Caki2 (cell line): ENCODE data around the gene TNP2. TPM values are rescaled to one million over a fixed set of nuclear protein-coding genes. Genes with fewer than 3 reads are reported as not detected.
"Not testable (repeated sequence)": the region's sequence is repeated elsewhere in the genome, so short reads cannot be mapped to it uniquely, and the experiment has no call there.

Source experiments
- DNase-seq: peaks from one replicate; pipeline ENCODE4 v3.0.0-alpha.2; 2015; ENCODE audit warnings: low read depth
- in situ Hi-C: cut with HindIII; loops from 2 replicates; pipeline ENCODE4 v1.10.0; 2016; ENCODE audit warnings: low sequenced_read_pairs, low pct_unique_long_range_greater_than_20kb, mixed read lengths
- total RNA-seq: library from RNA; depleted of rRNA; stranded (reverse); fragments of >200 nt; shearing (Covaris generic); gene quantifications from 2 replicates; pipeline ENCODE4 v1.2.3, GENCODE V29; 2014; ENCODE audit warnings: low replicate concordance; rRNA removed

Gene TNP2
- total RNA-seq, 1 experiment from 2014 or later, result not detected

DNA sequence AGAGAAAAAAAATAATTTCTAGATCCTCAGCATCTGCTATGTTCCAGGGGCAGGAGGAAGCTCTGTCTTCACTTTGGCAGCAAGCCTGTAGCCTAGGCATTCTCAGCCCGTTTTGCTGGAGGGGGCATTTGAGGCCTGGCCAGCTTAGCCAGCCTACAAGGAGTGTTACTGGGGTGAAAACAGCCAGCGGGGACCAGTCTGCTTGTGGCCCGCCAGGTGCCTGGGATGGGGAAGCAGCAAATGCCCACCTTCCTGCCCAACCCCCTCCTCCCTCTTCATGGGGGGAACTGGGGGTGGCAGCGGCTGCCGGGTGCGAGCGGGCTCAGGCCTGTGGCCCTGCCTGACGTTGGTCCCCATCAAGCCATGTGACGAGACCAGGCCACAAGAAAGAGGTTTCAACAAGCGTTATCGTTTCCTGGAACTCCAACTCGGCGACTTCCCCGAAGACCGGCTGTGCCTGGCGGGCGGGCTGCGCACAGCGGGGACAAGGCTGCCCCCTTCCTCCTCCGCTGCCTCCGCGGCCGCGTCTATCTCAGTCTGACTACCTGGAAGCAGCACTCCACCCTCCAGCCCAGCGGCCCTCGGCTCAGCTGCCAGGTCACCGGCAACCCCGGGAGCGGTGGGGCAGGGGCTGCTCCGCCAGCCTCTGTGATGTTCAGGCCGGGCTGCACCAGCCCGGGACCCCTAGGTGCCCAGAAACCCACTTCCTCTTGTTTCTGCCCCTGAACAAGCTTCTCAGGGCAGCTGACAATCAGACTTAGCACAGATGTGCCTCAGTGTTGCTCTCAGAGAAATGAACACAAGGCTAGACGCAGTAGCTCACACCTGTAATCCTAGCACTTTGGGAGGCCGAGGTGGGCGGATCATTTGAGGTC lies 36.0 kb downstream of the TNP2 start:
- in situ Hi-C loops, result no loop called here

DNA sequence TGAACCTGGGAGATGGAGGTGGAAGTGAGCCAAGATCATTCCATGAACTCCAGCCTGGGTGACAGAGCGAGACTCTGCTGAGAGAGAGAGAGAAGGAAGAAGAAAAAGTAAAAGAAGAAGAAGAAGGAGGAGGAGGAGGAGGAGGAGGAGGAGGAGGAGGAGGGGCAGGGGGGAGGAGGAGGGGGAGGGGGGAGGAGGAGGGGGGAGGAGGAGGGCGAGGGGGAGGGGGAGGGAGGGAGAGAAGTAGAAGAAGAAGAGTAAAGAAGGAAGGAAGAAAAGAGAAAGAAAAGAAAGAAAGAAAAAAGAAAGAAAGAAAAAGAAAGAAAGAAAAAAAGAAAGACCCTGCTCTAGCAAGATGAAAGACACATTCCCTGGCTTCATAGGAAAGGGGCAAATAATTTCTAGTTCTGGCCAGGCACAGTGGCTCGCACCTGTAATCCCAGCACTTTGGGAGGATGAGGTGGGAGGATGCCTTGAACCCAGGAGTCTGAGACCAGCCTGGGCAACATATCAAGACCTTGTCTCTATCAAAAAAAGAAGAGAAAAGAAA lies 36.7 kb downstream of the TNP2 start:
- in situ Hi-C loops, result no loop called here
- no peak for DNase-seq

More for the DNA sequence above, 36.0 kb downstream of the TNP2 start:
- no peak for DNase-seq

DNA sequence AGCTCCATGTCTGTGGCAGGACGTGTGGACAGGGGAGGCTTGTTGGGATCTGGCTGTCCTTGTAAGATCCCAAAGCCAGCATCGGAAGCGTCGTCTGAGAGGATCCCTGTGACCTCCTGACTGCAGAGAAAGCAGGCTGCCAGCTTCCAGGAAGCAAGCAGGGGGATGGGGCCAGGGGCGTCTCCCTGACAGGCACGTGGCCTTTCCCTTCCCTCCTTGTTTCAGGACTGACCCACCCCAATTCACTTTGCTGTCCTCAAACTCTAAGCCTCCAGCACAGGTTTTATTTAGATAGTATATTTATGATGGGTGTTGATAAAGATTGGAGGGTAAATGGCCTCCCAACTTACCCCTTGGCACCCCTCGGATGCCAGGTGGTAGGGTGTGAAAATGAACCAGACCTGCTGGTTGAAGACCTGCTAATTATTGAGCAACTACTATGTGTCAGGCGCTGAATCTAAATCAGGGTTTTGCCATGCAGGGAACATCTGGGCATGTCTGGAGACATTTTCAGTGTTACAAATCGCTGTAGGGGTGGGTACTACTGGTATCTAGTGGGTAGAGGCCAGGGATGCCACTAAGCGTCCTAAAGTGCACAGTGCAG lies 37.7 kb downstream of the TNP2 start:
- no peak for DNase-seq
- in situ Hi-C loops, result no loop called here

DNA sequence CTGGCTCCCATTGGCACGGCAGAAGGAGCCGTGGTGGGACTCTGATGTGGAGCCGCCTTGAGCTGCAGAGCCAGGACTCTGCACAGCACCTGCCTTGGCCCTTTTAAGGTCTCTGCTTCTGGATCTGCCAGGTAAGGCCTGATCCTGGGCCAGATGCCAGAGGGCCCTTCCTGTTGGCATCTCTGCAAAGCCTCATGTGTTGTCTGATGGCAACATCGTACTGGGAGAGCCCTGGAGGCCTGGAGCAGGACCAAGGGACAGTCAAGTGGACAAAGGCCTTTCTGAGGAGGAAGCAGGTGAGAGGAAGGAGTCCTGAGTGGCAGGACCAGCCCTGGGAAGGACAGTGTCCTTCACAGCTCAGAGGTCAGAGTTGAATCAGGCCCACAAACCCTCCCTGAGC lies 39.2 kb downstream of the TNP2 start:
- DNase-seq, result no peak
- in situ Hi-C loops, result no loop called here

DNA sequence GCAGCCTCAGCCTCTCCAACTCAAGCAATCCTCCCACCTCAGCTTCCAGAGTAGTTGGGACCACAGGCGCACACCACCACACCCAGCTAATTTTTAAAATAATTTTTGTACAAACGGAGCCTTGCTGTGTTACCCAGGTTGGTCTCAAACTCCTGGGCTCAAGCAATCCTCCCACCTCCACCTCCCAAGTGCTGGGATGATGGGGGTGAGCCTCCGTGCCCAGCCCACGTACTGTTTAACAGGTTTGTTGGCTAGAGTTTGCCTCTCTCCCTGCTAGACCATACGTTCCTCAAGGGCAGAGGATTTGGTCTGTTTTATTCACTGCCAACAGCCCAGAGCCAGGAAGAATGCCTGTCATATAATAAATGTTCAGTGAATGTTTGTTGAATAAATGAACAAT lies 39.7 kb downstream of the TNP2 start:
- DNase-seq, result no peak
- in situ Hi-C loops, result no loop called here

DNA sequence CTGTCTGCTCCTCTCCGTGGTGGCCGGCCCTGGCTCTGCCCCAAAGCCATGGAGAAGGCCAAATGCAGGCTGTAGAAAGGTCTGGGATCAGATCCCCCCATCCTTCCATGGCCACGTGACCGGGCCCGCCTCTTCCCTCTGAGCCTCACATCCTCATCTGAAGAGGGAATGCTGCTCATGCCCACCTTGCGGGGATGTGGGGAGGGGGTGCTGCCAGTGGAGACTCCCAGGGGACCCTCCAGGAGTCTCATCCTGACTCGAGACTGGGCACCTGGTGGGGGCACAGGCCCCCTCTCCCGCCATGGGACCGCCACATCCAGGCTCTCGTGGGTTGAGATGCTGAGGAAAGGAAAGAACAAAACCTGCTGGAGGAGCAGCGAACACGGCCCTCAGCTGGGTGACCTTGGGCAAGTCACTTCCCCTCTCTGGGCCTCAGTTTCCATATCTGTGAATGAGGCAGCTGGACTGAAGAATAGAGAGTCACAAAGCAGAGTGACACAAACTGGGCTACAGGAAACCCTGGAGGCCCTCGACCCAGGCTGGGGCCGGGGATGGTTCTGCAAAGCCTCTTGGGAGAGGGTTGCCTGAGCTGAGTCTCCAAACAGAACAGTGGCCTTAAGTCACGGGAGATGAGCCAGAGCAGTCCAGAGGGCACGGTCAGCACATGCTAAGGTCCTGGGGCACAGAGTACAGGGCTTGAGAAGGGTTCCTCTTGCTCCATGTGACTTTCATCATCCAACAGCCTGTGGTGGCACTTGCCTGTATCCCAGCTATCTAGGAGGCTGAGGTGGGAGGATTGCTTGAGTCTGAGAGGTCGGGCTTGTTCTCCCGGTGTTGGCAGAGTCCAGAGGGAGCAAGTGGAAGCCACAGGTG lies 43.2 kb downstream of the TNP2 start:
- in situ Hi-C loops, result no loop called here
- no peak for DNase-seq

DNA sequence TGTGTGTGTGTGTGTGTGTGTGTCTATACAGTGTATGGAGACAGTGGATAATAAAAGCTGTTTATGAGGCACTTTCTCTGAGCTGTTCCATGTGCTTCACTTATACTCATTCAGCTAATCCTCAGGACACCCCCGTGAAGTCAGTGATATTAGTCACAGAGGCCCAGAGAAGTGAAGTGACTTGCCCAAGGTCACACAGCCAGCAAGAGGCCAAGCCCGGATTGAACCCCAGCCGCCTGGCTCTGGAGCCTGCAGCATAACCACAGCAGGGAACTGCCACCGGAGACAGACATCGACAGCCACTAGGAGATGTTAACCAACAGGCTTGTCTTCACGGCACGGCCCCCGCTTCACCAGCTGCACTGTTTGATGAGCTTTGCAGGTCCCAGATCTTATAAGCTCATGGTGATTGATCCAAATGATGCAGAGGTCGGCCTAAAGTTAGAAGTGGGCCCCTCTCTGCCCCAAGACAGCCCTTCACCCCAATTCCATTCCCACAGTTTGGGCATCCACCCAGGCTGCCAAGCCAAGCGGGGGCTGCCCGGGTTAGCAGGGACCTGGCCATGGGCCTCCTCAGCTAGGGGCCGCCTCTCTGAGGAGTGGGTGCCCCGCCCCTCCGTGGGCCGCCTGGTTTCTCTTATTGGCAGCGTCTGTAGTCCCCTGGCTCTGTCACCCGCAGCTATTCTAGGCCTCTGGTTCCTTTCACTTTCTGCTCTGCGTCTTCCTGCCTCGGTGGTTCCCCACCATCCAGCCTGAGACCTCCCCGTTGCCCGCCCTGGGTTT lies 44.0 kb downstream of the TNP2 start:
- in situ Hi-C loops, result no loop called here
- DNase-seq, result no peak

DNA sequence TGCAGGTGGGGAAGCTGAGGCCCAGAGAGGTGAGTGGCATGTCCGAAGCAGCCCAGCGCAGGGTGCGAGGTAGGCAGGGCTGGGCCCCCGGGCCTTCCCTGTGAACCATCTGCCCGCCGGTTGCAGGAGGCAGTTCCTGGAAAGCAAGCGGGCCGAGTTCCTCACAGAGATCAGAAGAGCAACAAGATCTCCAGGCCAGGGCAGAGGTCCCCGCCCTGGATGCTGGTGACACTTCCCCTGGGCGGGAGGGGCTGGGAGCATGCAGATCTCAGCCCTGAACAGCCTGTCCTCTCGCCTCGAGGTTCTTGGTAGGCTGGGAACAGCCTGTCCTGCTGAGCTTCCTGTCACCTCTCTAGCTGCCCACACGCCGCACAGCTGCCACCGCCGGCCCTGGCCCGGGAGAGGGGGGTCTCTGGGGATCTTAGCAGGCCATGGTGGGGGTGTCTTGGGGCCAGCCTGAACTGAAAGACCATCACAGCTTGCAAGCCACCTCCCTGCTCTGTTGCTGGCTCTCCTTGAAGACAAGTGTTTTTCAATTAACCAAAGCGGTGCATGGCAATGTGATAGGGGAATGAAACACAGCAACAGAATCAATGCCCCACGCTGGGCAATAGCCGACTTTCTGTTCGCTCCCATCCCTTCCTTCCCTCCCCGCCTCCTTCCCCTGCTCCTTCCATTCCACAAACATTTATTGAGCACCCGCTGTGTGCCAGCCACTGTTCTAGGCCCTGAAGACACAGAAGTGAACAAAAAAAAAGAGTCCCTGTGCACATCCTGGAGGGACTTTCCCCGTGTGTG lies 44.8 kb downstream of the TNP2 start:
- DNase-seq, result no peak
- in situ Hi-C loops, result no loop called here

DNA sequence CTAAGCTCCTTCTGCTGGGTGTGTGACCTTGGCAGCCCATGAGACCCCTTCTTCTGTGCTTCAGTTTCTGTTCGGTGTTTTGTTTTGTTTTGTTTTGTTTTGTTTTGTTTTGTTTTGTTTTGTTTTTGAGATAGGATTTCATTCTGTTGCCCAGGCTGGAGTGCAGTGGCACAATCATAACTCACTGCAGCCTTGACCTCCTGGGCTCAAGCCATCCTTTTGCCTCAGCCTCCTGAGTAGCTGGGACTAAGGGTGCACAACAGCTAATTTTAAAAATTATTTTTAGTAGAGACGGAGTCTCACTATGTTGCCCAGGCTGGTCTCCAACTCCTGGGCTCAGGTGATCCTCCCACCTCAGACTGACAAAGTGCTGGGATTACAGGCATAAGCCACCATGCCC lies 48.6 kb downstream of the TNP2 start:
- in situ Hi-C loops, DNase-seq: not testable (repeated sequence)

DNA sequence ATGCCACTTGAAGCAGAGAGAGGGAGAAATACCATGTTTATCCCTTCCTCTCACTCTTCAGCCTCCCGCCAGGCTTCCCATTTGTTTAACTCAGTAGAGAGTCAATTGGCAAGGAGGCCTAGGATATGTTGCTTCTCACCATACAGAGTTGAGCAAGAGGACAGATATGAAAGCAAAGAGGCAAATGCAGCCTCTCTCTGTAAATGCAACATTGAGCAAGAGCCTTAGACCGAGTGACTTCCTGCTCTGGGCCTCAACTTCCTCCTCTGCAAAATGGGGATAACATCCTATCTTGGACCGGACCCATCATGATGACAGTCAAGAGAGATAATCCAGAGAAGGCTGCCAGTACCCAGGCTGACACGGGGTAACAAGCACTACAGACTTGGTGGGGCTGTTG lies 49.9 kb downstream of the TNP2 start:
- in situ Hi-C loops, result no loop called here
- DNase-seq, result no peak

DNA sequence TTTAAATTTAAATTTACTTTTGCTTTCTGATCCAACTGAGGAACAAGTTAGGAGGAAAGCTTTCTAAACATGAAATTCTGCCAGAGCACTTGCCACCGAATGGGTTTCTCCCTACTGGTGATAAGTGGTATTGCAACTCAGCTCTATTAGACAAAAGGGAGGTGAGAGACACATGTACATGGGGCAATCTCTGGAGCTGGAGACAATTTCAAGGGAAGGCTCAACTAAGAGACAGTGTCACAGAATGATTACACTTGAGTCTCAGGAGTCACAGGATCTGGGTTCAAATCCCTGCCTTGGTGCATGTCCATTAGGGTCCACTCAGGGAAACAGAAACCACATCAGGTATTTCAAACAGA lies 50.5 kb downstream of the TNP2 start:
- no peak for DNase-seq
- in situ Hi-C loops, result no loop called here

Other genes starting within 250 kb of the TNP2 start
- 2.8 and 12.7 TPM in 2 replicates for gene SOCS1, start 13.1 kb downstream of the TNP2 start, total RNA-seq
- gene PRM3, start 4.3 kb upstream of the TNP2 start, total RNA-seq, result not detected in 2 replicates
- gene PRM2, start 7.2 kb upstream of the TNP2 start, total RNA-seq, result not detected in 2 replicates
- gene PRM1, start 12.0 kb upstream of the TNP2 start, total RNA-seq, result not detected in 2 replicates
- gene RMI2, start 76.1 kb upstream of the TNP2 start, total RNA-seq, result 57.7 and 63.8 TPM in 2 replicates